DND-41 (cell line): ENCODE results near the gene EFHD2.
"Not testable (repeated sequence)": the region's sequence is repeated elsewhere in the genome, so short reads cannot be mapped to it uniquely, and the experiment has no call there.

Experiments
- ATAC-seq: fragments of 200-7000 bp; cut with Tn5 transposase; 3 replicates; pipeline ENCODE4 v1.9.1; 2021; ENCODE audit warnings: low read depth; ENCODE audit not compliant: insufficient read depth
- DNase-seq: peaks from one replicate; pipeline ENCODE4 v3.0.0-alpha.2; 2020
- H2AFZ ChIP-seq: 2 replicates; pipeline ENCODE4 v1.6.0; 2012; ENCODE audit warnings: low read depth, low read length
- H3K27ac ChIP-seq: 2 replicates; pipeline ENCODE4 v1.5.1; 2012; ENCODE audit warnings: low read length, inconsistent platforms
- H3K27me3 ChIP-seq: fragments of 200-600 bp; sonication (generic); 2 replicates; pipeline ENCODE4 v1.6.0; 2012; ENCODE audit warnings: low read length, mild to moderate bottlenecking, inconsistent platforms; ENCODE audit not compliant: insufficient read depth, poor library complexity
- H3K36me3 ChIP-seq: 2 replicates; pipeline ENCODE4 v1.5.1; 2012; ENCODE audit warnings: low read length, inconsistent platforms; ENCODE audit not compliant: insufficient read depth
- H3K4me1 ChIP-seq: 2 replicates; pipeline ENCODE4 v1.5.1; 2012; ENCODE audit warnings: mild to moderate bottlenecking, low read length; ENCODE audit not compliant: insufficient read depth
- H3K4me2 ChIP-seq: 2 replicates; pipeline ENCODE4 v1.6.0; 2012; ENCODE audit warnings: mild to moderate bottlenecking, moderate library complexity, low read length, inconsistent platforms; ENCODE audit not compliant: insufficient read depth
- H3K4me3 ChIP-seq, 2 experiments: fragments of 200-600 bp in 1 of 2; shearing (Covaris generic) in 1 of 2; 2 replicates each; pipeline ENCODE4 v1.5.1; 2012 to 2016; ENCODE audit warnings: inconsistent platforms in 2 of 2, low read length in 2 of 2, mild to moderate bottlenecking in 2 of 2, low read depth in 1 of 2, moderate library complexity in 1 of 2
- H3K79me2 ChIP-seq: 2 replicates; pipeline ENCODE4 v1.6.0; 2012; ENCODE audit warnings: low read length, inconsistent platforms; ENCODE audit not compliant: insufficient read depth
- H3K9ac ChIP-seq: 2 replicates; pipeline ENCODE4 v1.6.0; 2012; ENCODE audit warnings: low read depth, mild to moderate bottlenecking, inconsistent platforms, low read length, moderate library complexity
- H3K9me3 ChIP-seq: 2 replicates; pipeline ENCODE4 v1.5.1; 2012; ENCODE audit warnings: low read length, moderate library complexity, mild to moderate bottlenecking, inconsistent platforms; ENCODE audit not compliant: insufficient read depth, severe bottlenecking
- H4K20me1 ChIP-seq: 2 replicates; pipeline ENCODE4 v1.6.0; 2012; ENCODE audit warnings: low read length; ENCODE audit not compliant: insufficient read depth
- CTCF ChIP-seq: IDR thresholded peaks from 2 replicates; pipeline ENCODE4 v1.5.1; 2012; ENCODE audit warnings: borderline replicate concordance, low read length, moderate library complexity, mild to moderate bottlenecking; ENCODE audit not compliant: poor library complexity, severe bottlenecking; ENCODE audit errors: extremely low read depth
- EZH2 ChIP-seq: IDR thresholded peaks from 3 replicates; pipeline ENCODE4 v1.6.1; 2012; ENCODE audit warnings: borderline replicate concordance, low read depth, mild to moderate bottlenecking, moderate library complexity, low read length, inconsistent platforms; ENCODE audit not compliant: severe bottlenecking

Gene EFHD2

GRCh38 chr1:15457585-15457984, 47.9 kb downstream of the EFHD2 start:
- Histone ChIP-seq H3K4me2 (no peak overlapping the region), H3K9me3 (no peaks in the 10 kb centered on the region), H2AFZ (no peak overlapping the region), H3K27me3 (no peaks in the 10 kb centered on the region), H3K4me3 (no peak overlapping the region), H3K27ac (no peak overlapping the region), H4K20me1 (no peaks in the 10 kb centered on the region), H3K36me3 (no peaks in the 10 kb centered on the region), H3K4me1 (no peaks in the 10 kb centered on the region), H3K9ac (no peak overlapping the region), H3K79me2 (no peaks in the 10 kb centered on the region)
- TF ChIP-seq EZH2 (no peak), CTCF (no peak)
- DNase-seq = no peak
- ATAC-seq = no peak

GRCh38 chr1:15458388-15458787, 48.7 kb downstream of the EFHD2 start:
- not testable (repeated sequence) for H2AFZ ChIP-seq, H3K4me1 ChIP-seq, H3K27me3 ChIP-seq, DNase-seq, H4K20me1 ChIP-seq, H3K9ac ChIP-seq, H3K9me3 ChIP-seq, H3K79me2 ChIP-seq, ATAC-seq, H3K36me3 ChIP-seq, H3K4me3 ChIP-seq, H3K4me2 ChIP-seq, H3K27ac ChIP-seq

GRCh38 chr1:15459771-15460707, 50.4 kb downstream of the EFHD2 start:
- no peak for DNase-seq
- H3K36me3 ChIP-seq = no peaks in the 10 kb centered on the region
- no peaks in the 10 kb centered on the region for H3K4me1 ChIP-seq
- H4K20me1 ChIP-seq = no peaks in the 10 kb centered on the region
- no peak overlapping the region for H3K4me3 ChIP-seq
- H3K4me2 ChIP-seq = no peak overlapping the region
- no peaks in the 10 kb centered on the region for H3K9me3 ChIP-seq
- no peak overlapping the region for H3K9ac ChIP-seq
- no peaks in the 10 kb centered on the region for H3K27me3 ChIP-seq
- no peak for ATAC-seq
- H2AFZ ChIP-seq = no peak overlapping the region
- TF ChIP-seq CTCF (no peak), EZH2 (no peak)
- H3K79me2 ChIP-seq = no peaks in the 10 kb centered on the region
- H3K27ac ChIP-seq = no peak overlapping the region

GRCh38 chr1:15460708-15461095, 51.0 kb downstream of the EFHD2 start:
- H3K27ac ChIP-seq = no peak overlapping the region
- H3K9me3 ChIP-seq = no peaks in the 10 kb centered on the region
- no peak overlapping the region for H3K9ac ChIP-seq
- no peaks in the 10 kb centered on the region for H4K20me1 ChIP-seq
- no peaks in the 10 kb centered on the region for H3K36me3 ChIP-seq
- H3K79me2 ChIP-seq = no peaks in the 10 kb centered on the region
- DNase-seq = no peak
- H3K4me2 ChIP-seq = no peak overlapping the region
- H3K27me3 ChIP-seq = no peaks in the 10 kb centered on the region
- ATAC-seq = no peak
- H2AFZ ChIP-seq = no peak overlapping the region
- TF ChIP-seq CTCF (no peak), EZH2 (no peak)
- no peaks in the 10 kb centered on the region for H3K4me1 ChIP-seq
- no peak overlapping the region for H3K4me3 ChIP-seq

- H2AFZ ChIP-seq, H3K36me3 ChIP-seq, H3K27me3 ChIP-seq, ATAC-seq, H3K4me1 ChIP-seq, H3K27ac ChIP-seq, H3K9ac ChIP-seq, DNase-seq, H3K4me2 ChIP-seq, H3K9me3 ChIP-seq, H3K79me2 ChIP-seq, H4K20me1 ChIP-seq, H3K4me3 ChIP-seq: not testable (repeated sequence)
Observed at GRCh38 chr1:15463064-15463800, 53.5 kb downstream of the EFHD2 start.

GRCh38 chr1:15463926-15464322, 54.2 kb downstream of the EFHD2 start:
- H3K36me3 ChIP-seq, ATAC-seq, H3K27me3 ChIP-seq, H3K9me3 ChIP-seq, DNase-seq, H4K20me1 ChIP-seq, H3K4me1 ChIP-seq, H3K79me2 ChIP-seq, H3K9ac ChIP-seq, H3K4me3 ChIP-seq, H3K27ac ChIP-seq, H2AFZ ChIP-seq, H3K4me2 ChIP-seq: not testable (repeated sequence)
